Activated CD4-positive, alpha-beta T cell treated with anti-CD3 and anti-CD28 coated beads, Interleukin-10, Interleukin-2, amounts not matched to agents 100 ng/mL and 50 ng/mL, durations not matched to agents 16 hours and 8 hours (primary cell): ENCODE results near the gene IFT57.
A peak's percentile ranks its signal among the peaks of the same experiment; 100 is the strongest.

ENCODE experiments used
- DNase-seq: peaks from one replicate; pipeline ENCODE4 v3.0.0-alpha.2; 2020

The IFT57 gene

DNA sequence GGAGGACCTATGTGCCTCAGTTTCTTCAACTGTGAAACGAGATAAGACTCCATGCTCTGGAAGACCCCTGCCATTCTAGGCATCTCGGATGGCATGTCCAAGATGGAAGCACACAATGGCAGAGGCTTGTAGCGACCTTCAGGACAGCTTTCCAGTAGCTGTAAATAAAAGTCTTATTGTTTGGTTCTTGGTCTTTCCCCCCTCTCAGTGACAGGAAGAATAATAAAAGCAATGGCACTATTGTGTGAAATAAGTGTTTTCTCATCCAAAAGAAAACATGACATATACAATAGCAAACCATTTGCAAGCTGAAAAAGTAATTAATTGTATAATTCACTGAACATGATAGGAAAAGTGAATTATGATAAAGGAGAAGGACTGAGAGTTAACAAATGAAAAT, 98.9 kb downstream of the IFT57 start:
- DNase-seq: no peak

DNA sequence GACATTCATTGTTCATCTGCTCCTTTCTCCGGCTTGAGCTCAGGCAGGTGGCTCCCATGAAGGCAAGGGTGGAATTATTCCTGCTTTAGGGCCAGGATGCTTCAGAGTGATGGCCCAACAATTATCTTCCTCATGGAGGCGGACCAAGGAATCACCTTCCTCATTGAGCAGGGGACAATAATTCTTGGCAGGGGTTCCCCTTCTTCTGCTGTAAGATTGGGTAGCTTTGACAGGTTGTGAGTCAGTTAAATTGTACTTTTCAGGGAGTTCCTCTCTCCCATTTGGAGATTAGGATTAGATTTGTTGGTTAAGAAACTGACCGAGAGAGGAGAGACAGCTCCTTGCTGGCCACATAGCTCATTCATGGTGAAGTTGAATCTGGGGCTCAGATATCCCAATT, 99.9 kb downstream of the IFT57 start:
- DNase-seq: no peak

DNA sequence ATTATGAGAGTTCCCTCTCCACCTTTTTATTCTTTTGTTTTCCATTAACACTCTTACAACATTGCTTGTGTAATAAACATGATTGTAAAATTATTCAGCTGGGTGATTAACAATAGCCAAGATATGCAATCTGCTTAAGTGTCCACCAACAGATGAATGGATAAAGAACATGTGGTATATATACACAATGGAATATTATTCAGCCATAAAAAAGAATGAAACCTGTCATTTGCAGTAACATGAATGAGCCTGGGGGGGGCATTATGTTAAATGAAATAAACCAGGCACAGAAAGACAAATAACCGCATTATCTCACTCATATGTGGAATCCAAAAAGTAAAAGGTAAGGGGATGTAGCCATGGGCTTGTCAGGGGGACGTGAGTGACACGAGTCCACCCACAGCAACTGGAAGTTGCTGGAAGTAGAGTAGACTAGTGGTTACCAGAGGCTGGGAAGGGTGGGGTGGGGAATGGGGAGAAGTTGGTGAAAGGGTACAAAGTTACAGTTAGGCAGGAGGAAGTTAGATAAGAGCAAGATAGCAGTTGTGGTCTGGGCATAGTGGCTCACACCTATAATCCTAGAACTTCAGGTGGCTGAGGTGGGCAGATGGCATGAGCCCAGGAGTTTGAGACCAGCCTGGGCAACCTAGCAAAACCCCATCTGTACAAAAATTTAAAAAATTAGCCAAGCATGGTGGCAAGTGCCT, 102.7 kb downstream of the IFT57 start:
- no peak for DNase-seq

DNA sequence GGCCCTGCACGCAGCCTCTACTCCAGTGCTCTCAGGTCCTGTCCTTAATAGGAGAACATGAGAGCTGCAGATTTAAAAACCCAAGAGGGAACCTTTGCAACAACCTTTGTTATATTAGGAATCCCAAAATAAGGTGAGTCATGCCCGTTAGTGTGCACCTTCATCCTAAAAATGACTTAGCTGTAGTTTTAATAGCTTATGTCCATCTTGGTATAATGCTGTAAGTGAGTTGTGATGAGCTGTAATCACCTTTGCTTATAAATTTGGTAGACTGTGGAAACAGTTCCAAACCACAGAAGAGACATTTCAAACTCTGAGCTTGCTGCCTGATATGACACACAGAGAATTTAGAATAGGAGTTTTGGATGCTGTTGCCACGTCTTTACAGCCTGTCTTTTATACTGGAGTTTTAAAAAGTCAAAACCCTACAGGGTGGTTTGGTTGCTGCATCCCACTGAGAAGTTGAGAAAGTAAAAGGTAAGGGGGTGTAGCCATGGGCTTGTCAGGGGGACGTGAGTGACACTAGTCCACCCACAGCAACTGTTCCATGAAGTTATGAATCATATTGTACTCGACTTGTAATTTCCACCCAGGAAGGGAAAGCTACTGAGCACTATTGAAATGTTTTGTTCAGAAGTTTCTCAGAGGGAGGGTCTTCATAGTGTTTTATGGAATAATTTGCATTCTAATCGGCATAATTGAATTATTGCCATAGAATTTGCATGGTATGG, 104.0 kb downstream of the IFT57 start:
- DNase-seq: peak; percentile 41

DNA sequence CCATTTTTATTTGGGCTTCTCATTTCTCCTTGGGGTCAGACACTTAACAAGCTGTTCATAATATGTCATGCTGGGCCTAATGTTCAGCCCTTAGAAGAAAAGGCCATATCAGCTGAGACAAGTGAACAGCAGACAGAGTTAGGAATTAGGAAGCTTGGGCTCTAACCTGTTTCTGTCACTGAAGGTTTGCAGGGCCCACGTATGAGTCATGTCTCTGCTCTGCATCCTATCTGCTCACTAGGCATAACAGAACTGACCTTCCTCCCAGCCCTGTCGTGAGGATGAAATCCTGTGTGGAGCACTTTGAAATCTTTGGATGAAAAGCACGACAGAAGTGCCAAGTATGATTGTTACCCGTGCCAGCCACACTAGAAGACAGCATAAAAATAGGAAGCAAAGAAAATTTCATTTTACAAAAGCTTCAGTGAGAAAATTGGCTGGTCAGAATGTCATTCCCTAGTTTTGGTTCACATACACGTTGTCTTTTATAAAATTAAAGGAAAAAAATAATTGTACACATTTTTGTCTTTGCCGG, 104.9 kb downstream of the IFT57 start:
- no peak for DNase-seq

DNA sequence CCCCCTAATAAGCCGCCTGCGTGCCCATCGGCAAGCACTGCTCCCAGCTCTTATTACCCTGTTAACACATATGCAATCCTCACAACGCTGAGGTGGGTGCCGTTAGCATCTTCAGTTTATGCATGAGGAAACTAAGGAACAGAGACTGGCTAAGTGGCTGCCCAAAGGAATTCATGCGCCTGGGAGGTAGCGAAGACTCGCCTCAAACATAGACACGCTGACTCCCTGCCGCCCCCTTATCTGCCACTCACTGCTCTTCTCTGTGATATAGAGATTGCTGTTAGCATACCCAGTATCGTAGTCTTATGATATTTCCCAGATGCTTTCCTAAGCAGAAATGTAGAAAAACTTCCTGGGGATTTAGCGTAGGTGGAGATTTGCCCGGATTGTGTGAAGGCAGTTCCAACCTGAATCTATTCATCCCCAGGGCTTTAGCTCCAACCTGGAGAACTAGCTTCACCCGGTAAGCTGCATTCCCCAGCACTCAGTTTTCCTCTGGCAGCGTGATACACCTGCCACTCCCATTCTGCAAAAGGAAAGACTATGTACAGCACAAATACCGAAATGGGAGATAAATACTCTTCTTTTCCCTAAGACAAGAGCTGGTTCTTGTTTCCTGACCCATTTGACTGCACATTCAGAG, 107.7 kb downstream of the IFT57 start:
- no peak for DNase-seq

DNA sequence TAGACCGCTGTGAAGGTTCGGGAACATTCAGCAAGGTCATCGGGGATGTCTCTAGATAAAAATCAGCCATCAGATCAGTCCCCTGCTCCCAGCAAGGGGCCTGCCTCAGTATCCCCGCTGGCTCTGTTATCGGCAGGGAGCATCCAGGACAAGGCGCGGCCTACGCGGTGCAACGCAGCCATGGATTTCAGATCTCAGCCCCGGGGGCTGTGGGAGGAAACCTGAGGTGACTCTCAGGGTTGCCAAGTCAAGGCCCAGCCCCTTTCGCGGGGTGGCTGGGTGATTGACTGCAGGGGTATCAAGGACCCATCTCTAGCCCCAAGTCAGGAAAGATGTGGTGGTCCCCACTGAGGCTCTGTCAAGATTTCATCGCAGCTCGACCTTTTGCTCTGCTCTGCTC, 108.2 kb downstream of the IFT57 start:
- no peak for DNase-seq

DNA sequence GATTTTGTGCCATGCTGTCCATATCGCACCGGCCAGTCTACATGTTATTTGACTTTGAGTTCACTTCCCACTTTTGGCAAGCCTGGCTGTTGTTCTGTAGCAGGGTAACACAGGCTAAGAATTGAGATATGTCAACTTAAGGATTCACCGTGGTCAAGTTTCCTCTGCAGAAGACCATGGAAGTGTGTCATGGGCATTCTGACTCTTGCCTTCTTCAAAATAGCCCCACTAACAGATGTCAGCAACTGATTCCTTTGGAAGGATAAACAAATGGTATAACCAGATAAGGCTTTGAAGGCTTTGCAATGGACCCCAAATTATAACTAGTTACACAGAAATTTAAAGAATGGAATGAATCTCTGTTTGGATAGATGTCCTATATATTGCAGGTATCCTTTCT, 111.3 kb downstream of the IFT57 start:
- DNase-seq: no peak
